Activated CD4-positive, alpha-beta memory T cell treated with anti-CD3 and anti-CD28 coated beads for 36 hours (primary cell): ENCODE results near the gene ELOA. TPM values are rescaled to one million over a fixed set of nuclear protein-coding genes. Genes with fewer than 3 reads are reported as not detected.
"Not testable (repeated sequence)": the region's sequence is repeated elsewhere in the genome, so short reads cannot be mapped to it uniquely, and the experiment has no call there.

Experiments used
- CTCF ChIA-PET: fragments of 350-600 bp; sonication (Branson Sonifier 250); formaldehyde crosslinking; loops from one replicate; lab custom pipeline; 2021; ENCODE audit warnings: antibody characterized with exemption, inconsistent platforms; lab: Charles Lee
- POLR2A ChIA-PET: fragments of 350-600 bp; sonication (Branson Sonifier 250); formaldehyde crosslinking; loops from one replicate; lab custom pipeline; 2021; ENCODE audit warnings: antibody characterized with exemption; lab: Charles Lee
- DNase-seq: peaks from one replicate; pipeline ENCODE4 v3.0.0-alpha.2; 2020
- H3K27ac Mint-ChIP-seq: one replicate; pipeline ENCODE4 v1.8.0; 2021; ENCODE audit warnings: mixed read lengths
- H3K27me3 Mint-ChIP-seq: one replicate; pipeline ENCODE4 v1.8.0; 2021; ENCODE audit warnings: mixed read lengths
- H3K36me3 Mint-ChIP-seq: one replicate; pipeline ENCODE4 v1.8.0; 2021; ENCODE audit warnings: mixed read lengths
- H3K4me1 Mint-ChIP-seq: one replicate; pipeline ENCODE4 v1.8.0; 2021; ENCODE audit warnings: low read depth, mixed read lengths
- H3K4me3 Mint-ChIP-seq: one replicate; pipeline ENCODE4 v1.8.0; 2021; ENCODE audit warnings: mild to moderate bottlenecking, mixed read lengths
- H3K9me3 Mint-ChIP-seq: one replicate; pipeline ENCODE4 v1.8.0; 2021; ENCODE audit warnings: mixed read lengths
- intact Hi-C: fragments of 100-400 bp; cut with micrococcal nuclease; formaldehyde crosslinking; loops from one replicate; pipeline ENCODE4 v1.15.1; 2023
- total RNA-seq, 2 experiments: library from RNA; stranded (reverse); gene quantifications; one replicate each; pipeline ENCODE4 v1.2.3, GENCODE V29; 2021

The ELOA gene
- total RNA-seq, 2 experiments from 2014 or later = 28.1 to 30.4 TPM

DNA sequence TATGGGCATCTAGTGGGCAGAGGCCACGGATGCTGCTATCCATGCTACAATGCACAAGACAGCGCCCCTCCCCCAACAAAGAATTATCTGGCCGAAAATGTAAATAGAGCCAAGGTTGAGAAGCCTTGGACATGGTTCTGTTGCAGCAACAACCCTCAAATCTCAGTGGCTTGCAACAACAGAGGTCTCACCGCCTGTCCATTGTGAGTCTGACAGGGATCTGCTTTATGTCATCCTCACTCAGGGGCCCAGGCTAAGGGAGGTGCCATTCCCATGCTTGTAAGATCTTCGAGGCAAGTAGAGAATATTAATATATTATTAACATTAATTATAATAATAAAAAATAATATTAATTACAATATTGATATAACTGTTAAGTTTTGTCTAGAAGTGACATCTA lies 25.5 kb downstream of the ELOA start:
- ChIA-PET CTCF (interaction anchor here (0.6 kb wide), 1 partner anchor 155 kb away, joined by 4 read pairs; no protein-coding TSS in a partner anchor), POLR2A (no interaction called here)
- H3K9me3 Mint-ChIP-seq = no peaks in the 10 kb centered on the region
- H3K4me3 Mint-ChIP-seq = no peak overlapping the region
- intact Hi-C loops = no loop called here
- peaks cover 7% of the 10 kb centered on the region for H3K36me3 Mint-ChIP-seq
- DNase-seq = no peak
- no peak overlapping the region for H3K27ac Mint-ChIP-seq
- peaks cover 2% of the 10 kb centered on the region for H3K4me1 Mint-ChIP-seq
- H3K27me3 Mint-ChIP-seq = no peaks in the 10 kb centered on the region

DNA sequence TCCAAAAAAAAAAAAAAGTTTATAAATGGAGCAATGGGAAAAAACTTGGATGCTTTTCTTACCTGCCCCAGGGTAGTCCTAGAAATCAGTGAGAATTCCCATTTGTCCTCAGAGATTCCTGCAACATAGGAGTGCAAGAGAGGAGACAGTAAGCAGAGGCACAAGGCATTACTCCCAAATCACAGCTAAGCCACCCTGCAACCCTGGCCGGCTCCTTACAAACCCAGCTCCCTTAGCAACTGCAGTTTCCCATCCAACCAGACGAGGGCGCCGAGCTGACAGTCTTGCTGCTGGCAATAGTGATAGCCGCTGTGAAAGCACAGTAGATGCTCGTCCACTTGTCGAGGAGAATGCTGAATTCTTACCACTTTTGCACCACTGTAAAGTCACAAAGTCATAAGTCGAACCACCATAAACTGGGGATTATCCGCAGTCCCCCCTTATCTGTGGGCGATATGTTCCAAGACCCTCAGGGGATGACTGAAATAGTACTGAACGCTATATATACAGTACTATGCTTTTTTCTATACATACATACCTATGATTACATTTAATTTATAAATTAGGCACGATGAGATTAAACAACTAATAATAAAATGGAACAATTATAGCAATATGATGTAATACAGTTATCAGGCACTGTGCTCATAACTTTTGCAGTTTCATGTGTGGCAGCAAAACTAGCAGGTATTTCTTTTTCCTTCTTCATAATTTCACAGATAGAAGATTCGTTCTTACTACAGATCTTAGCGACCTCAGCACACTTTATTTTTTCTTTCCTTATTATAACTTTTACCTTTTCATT lies 29.0 kb downstream of the ELOA start:
- Mint-ChIP-seq H3K4me1 (peaks cover 22% of the 10 kb centered on the region), H3K27me3 (no peaks in the 10 kb centered on the region), H3K27ac (no peak overlapping the region), H3K4me3 (no peak overlapping the region), H3K36me3 (peaks cover 4% of the 10 kb centered on the region), H3K9me3 (no peaks in the 10 kb centered on the region)
- POLR2A ChIA-PET = interaction anchor here (0.5 to 0.8 kb wide), 2 partner anchors 9 to 67 kb away, joined by 3 read pairs; no protein-coding TSS in a partner anchor
- CTCF ChIA-PET = interaction anchor here (0.5 to 3.7 kb wide), 55 partner anchors 8 to 423 kb away, joined by 3 to 42 read pairs (median 4); partner anchors contain the start of genes ELOA, FUCA1, GALE and HMGCL
- intact Hi-C loops = loop anchor here (1.0 kb wide), 1 partner anchor 96 kb away; the partner anchor contains the start of gene FUCA1
- DNase-seq = peak; percentile 91

GRCh38 chr1:23772854-23773242 lies 29.6 kb downstream of the ELOA start:
- Mint-ChIP-seq H3K9me3 (no peaks in the 10 kb centered on the region), H3K4me1 (peaks cover 26% of the 10 kb centered on the region), H3K27ac (no peak overlapping the region), H3K4me3 (no peak overlapping the region), H3K36me3 (peaks cover 4% of the 10 kb centered on the region), H3K27me3 (no peaks in the 10 kb centered on the region)
- DNase-seq = no peak
- ChIA-PET POLR2A (no interaction called here), CTCF (no interaction called here)
- intact Hi-C loops = loop anchor here (1.0 kb wide), 1 partner anchor 95 kb away; the partner anchor contains the start of gene FUCA1

GRCh38 chr1:23774174-23774880 lies 31.1 kb downstream of the ELOA start:
- Mint-ChIP-seq H3K36me3 (peaks cover 1% of the 10 kb centered on the region), H3K9me3 (no peaks in the 10 kb centered on the region), H3K27me3 (no peaks in the 10 kb centered on the region), H3K4me1 (peaks cover 30% of the 10 kb centered on the region), H3K27ac (no peak overlapping the region), H3K4me3 (no peak overlapping the region)
- no peak for DNase-seq
- ChIA-PET POLR2A (no interaction called here), CTCF (interaction anchor here (0.6 to 2.6 kb wide), 5 partner anchors 17 to 36 kb away, joined by 3 to 13 read pairs (median 3); no protein-coding TSS in a partner anchor)
- intact Hi-C loops = no loop called here

GRCh38 chr1:23776217-23776616 lies 32.9 kb downstream of the ELOA start:
- Mint-ChIP-seq H3K9me3 (no peaks in the 10 kb centered on the region), H3K4me1 (peaks cover 41% of the 10 kb centered on the region), H3K36me3 (peaks cover 5% of the 10 kb centered on the region), H3K4me3 (no peak overlapping the region), H3K27ac (no peak overlapping the region), H3K27me3 (no peaks in the 10 kb centered on the region)
- intact Hi-C loops = no loop called here
- DNase-seq = no peak
- POLR2A ChIA-PET = interaction anchor here (0.6 to 2.0 kb wide), 2 partner anchors 25 to 85 kb away, joined by 3 to 6 read pairs; partner anchors contain the start of gene RPL11
- CTCF ChIA-PET = interaction anchor here (1.1 to 2.6 kb wide), 6 partner anchors 12 to 142 kb away, joined by 3 to 13 read pairs (median 3); no protein-coding TSS in a partner anchor

- peak within 1 kb of the TSS; percentile 92 for H3K4me3 Mint-ChIP-seq
- peaks cover 7% of the 10 kb centered on the region for H3K36me3 Mint-ChIP-seq
- H3K27ac Mint-ChIP-seq = peak within 1 kb of the TSS; percentile 85
- ChIA-PET CTCF (interaction anchor here (0.9 to 1.8 kb wide), 6 partner anchors 10 to 143 kb away, joined by 3 to 6 read pairs (median 3); partner anchors contain the start of gene RPL11), POLR2A (interaction anchor here (0.6 to 4.3 kb wide), 10 partner anchors 10 to 183 kb away, joined by 3 to 40 read pairs (median 4); partner anchors contain the start of genes ELOA, LYPLA2 and RPL11)
- intact Hi-C loops = loop anchor here (1.0 kb wide), 2 partner anchors 13 to 22 kb away; partner anchors contain the start of genes GALE and LYPLA2
- H3K9me3 Mint-ChIP-seq = no peaks in the 10 kb centered on the region
- H3K4me1 Mint-ChIP-seq = peaks cover 44% of the 10 kb centered on the region
- no peaks in the 10 kb centered on the region for H3K27me3 Mint-ChIP-seq
- DNase-seq = peak; percentile 87
Measured at GRCh38 chr1:23777979-23778814, 34.9 kb downstream of the ELOA start, which contains the start of gene PITHD1. TSS of gene PITHD1 (plus strand) at chr1:23778418. CDS start at chr1:23778516, 98 bp downstream.

DNA sequence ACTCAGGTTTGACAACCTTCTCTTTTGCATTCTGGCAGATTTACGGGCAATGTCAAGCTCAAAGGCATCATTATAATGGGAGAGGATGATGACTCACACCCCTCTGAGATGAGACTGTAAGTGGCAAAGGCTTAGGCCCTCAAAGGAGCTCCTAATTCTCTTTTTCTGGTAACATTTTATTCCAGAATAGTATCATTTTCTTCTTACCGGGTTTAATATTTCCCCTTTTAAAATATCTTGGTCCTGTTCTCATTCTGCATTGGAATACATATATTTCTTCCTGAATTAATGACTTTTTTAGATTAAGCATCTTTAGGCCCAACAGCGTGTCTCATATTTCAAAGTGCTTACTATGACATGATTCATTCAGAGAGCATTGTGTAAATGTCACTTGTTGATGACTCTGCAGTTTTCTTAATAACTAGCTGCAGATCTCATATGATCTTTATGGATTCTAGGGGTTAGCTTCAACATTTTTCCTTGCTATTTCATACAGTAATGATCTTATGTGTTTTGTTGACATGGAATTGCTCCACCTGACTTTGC lies 36.6 kb downstream of the ELOA start:
- H3K36me3 Mint-ChIP-seq = peaks cover 13% of the 10 kb centered on the region
- intact Hi-C loops = no loop called here
- POLR2A ChIA-PET = interaction anchor here (0.7 to 4.3 kb wide), 7 partner anchors 11 to 296 kb away, joined by 3 to 40 read pairs (median 3); partner anchors contain the start of genes ASAP3, ELOA, GALE and HMGCL
- peak overlapping the region; percentile 92 for H3K4me3 Mint-ChIP-seq
- no peaks in the 10 kb centered on the region for H3K9me3 Mint-ChIP-seq
- no peak for DNase-seq
- CTCF ChIA-PET = interaction anchor here (1.0 to 2.4 kb wide), 7 partner anchors 8 to 283 kb away, joined by 3 to 17 read pairs (median 4); partner anchors contain the start of gene FUCA1
- no peaks in the 10 kb centered on the region for H3K27me3 Mint-ChIP-seq
- H3K4me1 Mint-ChIP-seq = peaks cover 33% of the 10 kb centered on the region
- H3K27ac Mint-ChIP-seq = peak overlapping the region; percentile 80

GRCh38 chr1:23783141-23783540 lies 39.9 kb downstream of the ELOA start:
- DNase-seq, POLR2A ChIA-PET, H3K27me3 Mint-ChIP-seq, H3K9me3 Mint-ChIP-seq, intact Hi-C loops, H3K4me3 Mint-ChIP-seq, H3K27ac Mint-ChIP-seq: not testable (repeated sequence)
- CTCF ChIA-PET = interaction anchor here (1.0 to 1.1 kb wide), 2 partner anchors 11 to 27 kb away, joined by 3 to 5 read pairs; no protein-coding TSS in a partner anchor
- Mint-ChIP-seq H3K4me1 (peaks cover 18% of the 10 kb centered on the region), H3K36me3 (peaks cover 37% of the 10 kb centered on the region)

- Mint-ChIP-seq H3K4me3 (no peak overlapping the region), H3K9me3 (no peaks in the 10 kb centered on the region), H3K36me3 (peaks cover 37% of the 10 kb centered on the region), H3K27me3 (no peaks in the 10 kb centered on the region), H3K27ac (no peak overlapping the region), H3K4me1 (peaks cover 9% of the 10 kb centered on the region)
- ChIA-PET CTCF (interaction anchor here (0.7 to 1.6 kb wide), 2 partner anchors 38 to 132 kb away, joined by 3 to 4 read pairs; no protein-coding TSS in a partner anchor), POLR2A (no interaction called here)
- intact Hi-C loops = no loop called here
- DNase-seq = no peak
Measured at GRCh38 chr1:23784846-23785245, 41.6 kb downstream of the ELOA start.

GRCh38 chr1:23787701-23788100 lies 44.4 kb downstream of the ELOA start:
- Mint-ChIP-seq H3K36me3 (peaks cover 30% of the 10 kb centered on the region), H3K9me3 (no peaks in the 10 kb centered on the region), H3K4me1 (peaks cover 24% of the 10 kb centered on the region), H3K4me3 (no peak overlapping the region), H3K27ac (no peak overlapping the region), H3K27me3 (no peaks in the 10 kb centered on the region)
- intact Hi-C loops = no loop called here
- ChIA-PET CTCF (interaction anchor here (0.7 to 5.9 kb wide), 4 partner anchors 9 to 23 kb away, joined by 3 to 30 read pairs (median 7); partner anchors contain the start of gene PITHD1), POLR2A (interaction anchor here (1.1 to 6.9 kb wide), 2 partner anchors 9 to 12 kb away, joined by 4 to 40 read pairs; partner anchors contain the start of gene PITHD1)
- no peak for DNase-seq
